ENCODE measurements around the gene JOSD1.

Gene JOSD1

DNA sequence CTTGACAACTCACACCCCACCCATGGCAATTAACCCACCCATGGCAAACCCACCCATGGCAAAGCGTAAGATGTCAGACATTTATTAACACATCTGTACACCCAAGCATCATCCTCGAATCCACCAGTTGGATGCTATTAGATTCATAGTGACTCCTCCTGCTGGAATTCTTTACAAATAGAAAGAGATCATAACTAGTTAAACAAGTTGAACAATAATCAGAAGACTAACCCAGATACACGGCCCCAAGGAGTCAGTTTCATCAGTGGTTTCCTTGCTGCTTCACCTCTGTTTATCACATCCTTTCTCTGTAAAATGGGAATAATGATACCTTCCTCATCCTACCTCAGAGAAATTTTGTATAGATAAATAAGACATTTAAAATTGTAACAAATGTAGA lies 10.1 kb upstream of the JOSD1 start:
- no peak for DNase-seq

DNA sequence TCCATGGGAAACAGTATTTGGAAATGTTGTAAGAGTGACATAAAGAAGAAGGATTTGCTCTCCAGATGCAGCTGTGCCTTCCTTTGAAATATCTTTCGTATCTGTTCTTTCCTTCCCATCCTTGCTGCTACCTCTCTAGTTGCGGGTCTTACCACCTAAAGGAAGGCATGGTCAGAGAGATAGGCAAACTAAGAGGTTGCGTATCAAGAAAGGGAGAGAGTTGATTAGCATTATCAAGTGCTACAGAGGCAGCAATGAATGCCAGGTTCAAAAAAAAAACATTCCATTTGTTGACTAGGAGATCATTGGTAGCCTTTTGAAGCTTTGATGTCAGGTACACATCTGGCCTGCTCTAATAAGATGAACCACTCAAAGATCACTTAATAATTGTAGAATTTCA lies 9.6 kb upstream of the JOSD1 start:
- no peak for DNase-seq

DNA sequence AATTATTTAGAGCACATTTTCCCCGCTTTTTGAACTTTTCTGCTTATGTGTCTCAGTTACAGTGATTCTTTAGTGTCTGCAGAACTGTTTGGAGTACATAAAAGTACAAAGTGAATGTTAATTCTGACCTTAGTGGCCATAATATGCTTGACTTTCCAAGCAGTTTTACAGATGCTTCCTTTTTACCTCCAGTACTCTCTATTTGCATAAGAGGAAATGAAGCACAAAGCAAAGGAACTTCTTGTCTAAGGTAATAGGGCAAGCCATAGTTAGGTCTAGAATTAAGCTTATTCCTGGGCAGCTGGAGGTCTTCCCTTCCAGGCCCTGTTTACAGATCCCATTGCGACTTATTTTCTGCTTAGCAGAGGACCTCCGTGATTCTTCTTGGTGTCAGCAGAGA lies 8.6 kb upstream of the JOSD1 start:
- no peak for DNase-seq

DNA sequence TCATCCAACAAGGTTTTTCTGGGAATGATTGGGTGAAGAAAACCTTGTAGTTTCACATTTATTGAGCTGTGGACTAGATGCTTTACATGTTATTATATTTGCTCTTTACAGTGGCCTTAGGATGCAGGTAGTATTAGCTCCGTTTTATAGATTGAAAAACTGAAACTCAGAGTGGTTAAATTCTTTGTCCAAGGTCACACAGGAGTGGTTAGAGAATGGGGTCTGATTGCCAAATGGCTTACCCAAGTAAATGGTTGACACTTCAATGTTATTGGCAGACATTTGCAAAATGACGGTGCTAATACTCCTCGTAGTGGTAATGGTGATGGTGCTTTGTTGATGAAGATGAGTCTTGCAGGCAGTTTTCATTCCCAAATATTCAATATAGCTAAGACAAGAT lies 7.2 kb upstream of the JOSD1 start:
- no peak for DNase-seq

DNA sequence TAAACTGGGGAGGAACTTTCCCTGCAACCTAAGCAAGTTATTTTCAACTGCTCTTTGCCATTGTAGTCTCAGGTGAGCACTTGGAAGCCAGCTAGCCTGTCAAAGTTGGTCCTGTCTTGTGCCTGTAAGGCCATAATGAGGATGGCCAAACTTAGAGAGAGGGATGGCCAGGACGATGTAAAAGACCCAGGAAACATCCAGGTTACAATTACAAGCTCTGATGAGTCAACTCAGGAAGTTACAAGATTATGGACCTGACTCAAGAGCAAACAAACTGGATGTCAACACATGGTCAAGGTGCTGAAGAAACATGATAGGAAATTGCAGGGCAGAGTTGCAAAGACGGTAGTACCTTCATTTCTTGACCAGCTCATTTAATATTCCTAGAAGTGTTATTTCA lies 6.6 kb upstream of the JOSD1 start:
- DNase-seq: no peak

DNA sequence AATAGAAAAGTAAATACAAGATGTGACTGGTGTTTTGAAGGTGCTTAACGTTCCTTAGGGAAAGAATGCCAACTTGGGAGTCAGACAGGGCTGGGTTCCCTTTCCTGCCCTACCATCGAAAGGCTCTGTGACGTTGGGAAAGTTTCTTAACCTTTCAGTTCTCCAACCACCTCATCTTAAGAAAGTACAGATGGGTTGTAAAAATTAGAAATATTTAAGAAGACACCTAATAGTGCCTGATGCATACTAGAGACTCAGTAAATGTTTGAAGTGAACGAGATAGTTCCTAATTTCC lies 6.1 kb upstream of the JOSD1 start:
- DNase-seq: no peak

DNA sequence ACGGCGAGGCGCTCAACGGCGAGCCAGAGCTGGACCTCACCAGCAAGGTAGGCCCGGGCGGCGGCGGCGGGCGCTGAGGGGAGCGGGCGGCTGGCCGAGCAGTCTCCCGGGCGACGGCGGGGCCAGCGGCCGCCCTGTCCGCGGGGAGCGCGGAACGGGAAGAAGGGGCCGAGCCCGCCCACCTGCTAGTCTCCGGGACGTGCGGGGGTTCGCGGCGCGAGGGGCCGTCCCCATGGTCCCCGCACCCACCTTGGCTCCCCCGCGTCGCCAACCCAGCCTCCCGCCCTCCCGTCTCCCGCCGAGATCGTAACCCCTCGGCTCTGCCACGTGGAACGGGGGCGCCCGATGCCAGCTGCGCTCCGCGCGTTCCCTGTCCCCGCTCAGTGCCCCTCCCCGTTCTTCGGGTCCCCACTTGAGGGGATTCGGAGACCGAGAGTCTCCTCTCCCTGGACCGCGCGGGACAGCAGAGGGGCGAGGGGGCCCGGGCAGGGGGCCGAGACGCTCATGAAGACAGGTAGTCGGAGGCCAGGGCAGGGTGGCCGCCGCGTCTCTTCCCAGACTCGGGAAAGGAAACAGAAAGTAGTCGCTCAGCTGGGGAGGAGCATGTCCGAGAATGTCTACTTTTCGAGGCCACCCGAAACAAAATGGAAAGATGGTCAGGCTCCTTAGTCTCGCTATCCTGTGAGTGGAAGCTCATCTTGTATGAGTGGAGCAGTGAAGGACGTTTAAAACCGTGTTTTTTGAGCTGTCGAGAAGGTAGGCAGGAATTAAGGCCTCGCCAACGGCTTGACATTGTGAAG lies 5.6 kb upstream of the JOSD1 start:
- peak; percentile 14 for DNase-seq

DNA sequence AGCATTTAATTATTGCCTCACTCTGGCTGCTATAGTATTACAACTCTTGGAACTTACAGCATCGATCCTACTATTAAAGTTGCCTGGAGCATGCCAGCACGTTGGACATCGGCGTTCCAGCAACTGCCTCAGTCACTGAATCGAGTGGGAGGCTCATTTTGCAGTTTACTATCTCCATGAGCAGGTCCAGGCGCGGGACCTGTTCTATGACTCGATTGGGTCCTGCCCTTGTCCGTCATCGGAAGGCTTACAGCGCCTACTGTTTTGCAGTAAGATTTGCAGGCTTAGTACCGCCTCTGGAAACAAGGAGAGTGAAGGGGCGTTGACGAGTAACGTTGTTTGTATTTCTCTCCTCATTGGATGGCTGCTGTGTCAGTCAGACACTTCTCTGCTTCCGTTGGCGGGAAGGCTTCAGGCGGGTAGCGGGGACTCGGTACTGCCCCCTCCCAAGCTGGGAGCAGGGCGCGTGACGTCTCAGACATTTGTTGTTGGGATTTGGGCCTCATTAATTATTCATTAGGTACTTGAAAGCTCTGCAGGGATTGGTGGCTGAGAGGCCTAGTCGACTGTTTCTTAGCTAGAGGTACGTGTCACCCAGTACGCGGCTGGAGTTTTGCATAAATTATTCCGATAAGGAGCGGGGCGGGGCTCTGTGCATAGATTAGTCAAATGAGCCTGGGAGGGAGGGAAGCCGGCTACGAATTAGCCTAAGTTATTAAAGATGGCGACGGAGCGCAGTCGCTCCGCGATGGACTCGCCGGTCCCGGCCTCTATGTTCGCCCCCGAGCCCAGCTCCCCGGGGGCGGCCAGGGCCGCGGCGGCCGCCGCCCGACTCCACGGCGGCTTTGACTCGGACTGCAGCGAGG lies 4.7 kb upstream of the JOSD1 start, which contains the start of gene GTPBP1:
Gene GTPBP1, plus strand, starts transcription at position 710 of the 866 bp plus-strand sequence. Its CDS starts 12 bp downstream, at position 722.
- peak; percentile 91 for DNase-seq

DNA sequence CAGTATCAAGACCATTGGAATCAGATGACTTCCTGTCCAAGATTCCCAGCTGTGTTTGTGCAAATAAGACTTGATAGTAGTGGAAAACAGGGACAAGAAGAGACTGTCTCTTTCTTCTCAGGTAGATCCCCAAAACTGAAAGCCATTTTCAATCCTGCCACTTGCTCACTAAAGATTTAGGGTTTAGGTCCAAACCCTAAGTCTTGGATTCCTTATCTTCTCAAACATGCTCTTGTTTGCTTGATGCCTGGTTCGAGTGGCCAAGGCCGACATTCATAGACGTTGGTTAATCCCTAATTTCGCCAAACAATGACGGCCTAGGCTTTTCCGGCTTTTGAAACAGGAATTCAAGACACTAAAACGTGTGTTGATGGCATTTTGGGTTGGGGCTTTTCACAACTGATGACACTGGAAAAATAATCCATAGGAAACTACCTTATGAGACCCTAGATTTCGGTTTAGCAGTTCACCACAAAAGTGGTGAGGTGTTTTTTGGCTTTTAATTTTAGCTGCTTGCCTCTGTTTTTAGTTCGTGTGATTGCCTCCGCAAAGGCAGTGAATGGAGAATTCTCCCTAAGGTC lies 4.0 kb upstream of the JOSD1 start:
- no peak for DNase-seq

DNA sequence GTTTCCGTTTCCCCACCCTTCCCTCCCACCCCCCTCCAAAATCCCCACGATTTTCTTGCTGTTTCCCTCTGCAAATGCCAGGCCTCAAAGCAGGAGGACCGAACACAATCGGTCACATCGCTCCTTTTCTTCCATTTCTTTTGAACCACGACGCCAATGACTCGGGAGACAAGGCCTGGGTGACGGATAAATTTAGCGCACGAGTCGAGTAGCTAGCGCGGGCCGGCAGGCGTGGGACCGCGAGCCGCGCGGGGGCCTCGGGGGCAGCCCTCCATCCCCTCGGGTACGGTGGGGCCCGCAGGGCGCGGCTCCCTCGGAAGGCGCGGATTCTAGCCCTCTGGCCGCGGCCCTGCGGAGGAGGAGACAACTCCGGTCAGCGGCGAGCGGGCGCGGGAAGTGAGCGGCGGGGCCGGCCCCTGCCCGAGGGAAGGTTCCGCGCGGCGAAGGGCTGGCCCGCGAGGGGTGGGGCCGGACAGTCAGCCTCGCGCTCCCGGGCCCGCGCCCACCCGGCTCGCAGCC lies 414 bp downstream of the JOSD1 start:
- DNase-seq: no peak

DNA sequence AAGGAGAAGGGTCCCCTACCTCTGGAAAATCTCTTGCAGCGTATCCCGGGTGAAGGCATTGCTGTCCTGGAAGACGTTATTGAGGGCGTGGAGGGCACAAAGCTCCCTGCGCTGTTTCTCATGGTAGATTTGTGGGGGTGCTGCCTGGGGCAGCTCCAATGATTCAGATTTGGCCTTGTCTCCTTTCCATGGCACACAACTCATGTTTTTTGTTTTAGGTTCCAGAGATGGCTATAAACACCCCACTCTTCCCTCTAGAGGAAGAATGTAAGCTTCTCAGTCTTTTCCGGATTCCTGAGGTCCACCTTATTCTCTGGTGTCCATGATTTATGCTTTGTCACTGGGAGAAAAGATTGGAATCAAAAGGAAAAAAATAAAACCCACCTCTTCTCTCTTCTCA lies 959 bp downstream of the JOSD1 start:
- no peak for DNase-seq

DNA sequence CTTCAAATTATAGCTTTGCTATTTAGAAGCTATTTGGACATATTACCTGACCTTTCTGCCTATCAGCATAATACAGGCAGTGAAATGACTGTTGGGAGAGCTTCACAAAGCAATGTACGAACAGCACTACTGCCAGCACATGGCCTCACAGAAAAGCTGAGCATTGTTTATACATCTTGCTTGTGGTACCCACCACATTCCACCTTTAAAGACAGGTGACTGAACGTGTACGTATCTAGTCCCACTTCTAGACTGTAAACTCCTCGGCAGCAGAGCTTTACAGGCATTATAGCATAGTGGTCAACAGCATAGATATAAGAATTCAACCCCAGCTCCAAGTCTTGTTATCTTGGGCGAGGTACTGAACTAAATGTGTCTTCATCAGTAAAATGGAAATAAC lies 1.6 kb downstream of the JOSD1 start:
- no peak for DNase-seq

DNA sequence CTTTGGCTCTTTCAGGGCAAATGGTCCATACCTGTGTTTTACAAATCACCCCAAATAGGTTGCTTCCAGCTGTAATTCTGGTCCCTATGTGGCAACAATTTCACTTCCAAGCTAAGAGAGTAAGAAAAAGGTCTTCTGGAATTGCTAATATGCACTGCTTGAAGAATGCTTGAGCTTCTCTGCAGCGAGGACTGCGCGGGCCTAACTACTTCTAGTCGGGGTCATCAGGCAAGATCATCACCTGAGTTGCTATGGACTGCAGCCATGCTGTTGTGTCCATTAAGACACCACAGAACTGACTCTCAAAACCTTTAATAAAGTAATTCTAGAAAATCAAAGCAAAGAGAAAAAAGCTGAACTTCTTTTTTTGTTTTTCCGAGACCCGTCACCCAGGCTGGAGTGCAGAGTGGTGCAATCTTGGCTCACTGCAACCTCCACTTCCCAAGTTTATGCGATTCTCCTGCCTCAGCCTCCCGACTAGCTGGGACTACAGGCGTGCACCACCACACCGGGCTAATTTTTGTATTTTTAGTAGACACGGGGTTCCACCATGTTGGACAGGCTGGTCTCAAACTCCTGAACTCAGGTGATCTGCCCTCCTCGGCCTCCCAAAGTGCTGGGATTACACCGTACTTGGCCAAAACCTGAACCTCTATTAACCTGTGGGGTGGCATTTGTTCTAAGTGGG lies 2.2 kb downstream of the JOSD1 start:
- DNase-seq: no peak

DNA sequence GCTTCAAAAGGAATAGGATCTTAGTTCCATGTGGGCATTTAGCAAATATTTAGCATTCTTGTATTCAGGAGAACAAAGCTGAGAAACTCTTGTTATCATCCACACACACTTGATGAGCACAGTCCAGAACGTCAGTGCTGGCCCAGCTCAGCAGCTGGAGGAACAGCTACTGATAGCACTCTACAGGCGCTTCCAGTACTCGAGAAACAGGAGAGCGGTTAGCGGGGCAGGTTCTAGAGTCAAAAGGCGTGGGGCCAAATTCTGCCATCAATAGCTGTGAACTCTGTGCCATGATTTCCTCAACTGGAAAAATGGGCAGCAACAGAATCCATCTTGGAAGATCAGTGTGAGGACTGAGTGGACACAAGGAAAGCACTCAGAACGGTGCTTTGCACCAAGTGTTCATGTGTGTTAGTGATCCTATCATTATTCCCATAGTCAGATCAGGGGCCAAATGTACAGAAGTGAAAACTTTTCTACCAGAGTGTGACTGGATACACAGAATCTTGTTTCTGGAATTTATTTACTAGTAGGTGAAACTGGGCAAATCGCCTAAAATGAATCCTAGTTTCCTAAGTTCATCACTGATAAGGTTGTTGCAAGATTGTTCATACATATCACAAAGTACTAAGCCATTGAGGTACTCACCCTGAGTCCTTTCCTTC lies 3.2 kb downstream of the JOSD1 start:
- no peak for DNase-seq

DNA sequence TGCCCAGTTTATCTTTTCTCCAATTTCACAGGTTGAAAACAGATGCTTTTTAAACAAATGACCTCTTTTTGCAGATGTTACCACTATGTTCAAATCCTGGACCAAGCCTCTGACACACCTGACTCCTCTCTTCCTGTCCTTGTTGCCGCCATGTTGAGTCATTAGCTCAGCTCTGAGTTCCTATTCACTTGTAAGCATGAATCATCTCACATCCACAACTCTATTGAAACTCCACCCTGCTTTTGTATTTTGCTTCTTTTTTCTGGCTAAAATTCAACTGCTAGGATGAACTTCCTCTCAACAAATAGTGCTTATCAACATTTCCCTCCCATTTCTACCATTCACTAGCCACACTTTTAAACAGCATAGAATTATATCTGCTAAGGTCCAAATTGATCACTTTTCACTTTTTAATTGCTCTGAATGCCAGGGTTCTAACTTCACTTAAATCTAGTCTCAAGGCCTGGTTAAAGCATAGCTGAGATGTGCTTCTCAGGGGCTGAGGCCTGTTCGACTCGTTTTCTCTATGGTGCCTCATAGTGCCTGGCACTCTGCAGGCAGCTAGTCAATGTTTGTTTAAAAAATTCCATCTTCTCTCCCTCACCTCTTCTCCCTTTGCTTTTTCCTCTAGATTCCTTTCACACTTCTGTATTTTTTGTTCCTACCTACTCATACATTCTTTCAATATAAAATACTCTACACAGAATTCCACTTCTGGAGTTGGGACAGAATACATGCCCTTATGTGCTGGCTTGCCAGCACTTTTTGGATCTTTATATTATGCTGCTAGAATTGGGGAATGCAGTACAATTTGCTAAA lies 3.9 kb downstream of the JOSD1 start:
- no peak for DNase-seq

DNA sequence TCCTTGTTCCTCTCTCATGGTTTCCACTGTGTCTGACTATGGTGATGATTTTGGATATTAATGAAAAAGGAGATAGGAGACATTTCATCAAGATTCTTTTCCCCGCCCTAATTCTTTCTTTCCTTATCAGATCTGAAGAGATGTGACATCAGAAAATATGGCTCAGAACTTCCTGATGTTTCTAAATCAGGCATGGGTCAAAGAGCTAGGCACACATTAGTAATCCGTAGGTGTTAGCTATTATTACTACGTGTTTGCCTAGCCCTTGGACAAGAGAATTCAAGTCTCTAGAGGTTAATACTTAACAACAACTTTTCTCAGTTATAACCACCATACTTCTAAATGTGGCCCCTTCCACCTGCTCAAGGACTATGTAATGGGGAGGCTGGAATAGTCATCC lies 5.8 kb downstream of the JOSD1 start:
- no peak for DNase-seq

DNA sequence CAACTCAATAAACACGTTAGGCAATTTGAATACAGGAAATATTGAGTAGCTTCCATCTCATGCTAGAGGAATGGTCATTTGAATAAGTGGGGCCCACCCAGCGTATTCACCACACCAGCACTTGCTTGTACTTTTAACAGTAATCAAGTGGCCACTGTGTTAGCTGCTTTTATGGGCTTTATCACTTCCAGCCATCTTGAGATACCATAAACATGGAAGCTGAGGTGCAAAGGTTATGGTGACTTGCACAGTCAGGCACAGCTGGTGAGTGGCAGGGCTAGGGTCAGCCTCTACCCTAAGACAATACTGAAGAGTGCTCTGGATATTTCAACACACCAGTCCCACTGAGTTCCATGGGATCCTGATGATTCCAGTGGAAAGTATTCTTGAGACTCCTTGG lies 6.7 kb downstream of the JOSD1 start:
- DNase-seq: no peak

DNA sequence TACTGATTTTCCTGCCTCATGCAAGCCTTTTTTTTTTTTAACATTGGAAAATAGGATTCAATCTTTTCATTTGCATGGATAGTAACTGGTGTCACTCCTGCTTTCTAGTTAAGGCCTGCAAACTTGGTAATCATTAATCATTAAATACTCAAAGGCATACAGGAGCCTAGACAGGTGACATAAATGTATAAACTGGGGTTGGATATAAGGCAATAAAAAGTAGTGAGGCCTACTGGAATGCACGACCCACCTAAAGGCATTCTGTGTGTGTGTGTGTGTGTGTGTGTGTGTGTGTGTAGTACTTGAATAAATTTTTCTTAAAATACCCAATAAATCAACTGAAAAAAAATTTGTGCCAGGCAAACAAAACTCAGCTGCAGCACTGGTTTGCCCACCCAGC lies 11.1 kb downstream of the JOSD1 start:
- DNase-seq: no peak

DNA sequence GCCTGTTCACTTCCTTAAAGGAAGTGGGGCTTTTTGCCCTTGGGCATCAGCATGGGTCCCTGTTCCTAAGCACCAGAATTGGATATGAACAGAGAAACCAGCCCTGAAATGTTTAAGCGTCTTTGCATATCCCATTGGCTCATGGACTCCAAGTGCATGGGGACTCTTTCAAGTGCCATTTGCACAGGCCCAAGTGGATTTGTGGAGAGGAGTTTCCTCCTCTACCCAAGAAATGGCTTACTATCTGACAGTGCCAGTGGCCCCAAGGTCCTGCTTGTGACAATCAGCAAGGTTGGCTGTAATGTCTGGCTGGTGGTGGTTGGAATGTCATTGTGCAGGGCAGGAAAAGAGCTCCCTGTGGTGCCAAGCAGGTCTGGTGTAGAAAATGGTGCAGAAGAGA lies 15.0 kb downstream of the JOSD1 start:
- DNase-seq: no peak

DNA sequence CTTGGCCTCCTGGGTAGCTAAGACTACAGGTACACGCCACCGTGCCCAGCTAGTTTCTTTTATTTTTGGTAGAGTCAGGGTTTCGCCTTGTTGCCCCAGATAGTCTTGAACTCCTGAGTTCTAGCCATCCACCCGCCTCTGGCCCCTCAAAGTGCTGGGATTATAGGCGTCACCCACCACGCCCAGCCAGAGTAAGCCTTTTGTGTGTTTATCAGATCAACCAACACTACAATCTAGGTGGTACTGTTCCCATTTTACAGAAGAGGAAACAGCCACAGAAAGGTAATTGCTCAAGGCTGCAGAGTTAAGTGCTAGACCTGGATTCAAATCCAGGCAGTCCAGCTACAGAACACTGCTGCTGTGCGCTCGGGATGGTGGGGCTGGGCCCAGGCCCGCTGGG lies 15.8 kb downstream of the JOSD1 start:
- DNase-seq: no peak

DNA sequence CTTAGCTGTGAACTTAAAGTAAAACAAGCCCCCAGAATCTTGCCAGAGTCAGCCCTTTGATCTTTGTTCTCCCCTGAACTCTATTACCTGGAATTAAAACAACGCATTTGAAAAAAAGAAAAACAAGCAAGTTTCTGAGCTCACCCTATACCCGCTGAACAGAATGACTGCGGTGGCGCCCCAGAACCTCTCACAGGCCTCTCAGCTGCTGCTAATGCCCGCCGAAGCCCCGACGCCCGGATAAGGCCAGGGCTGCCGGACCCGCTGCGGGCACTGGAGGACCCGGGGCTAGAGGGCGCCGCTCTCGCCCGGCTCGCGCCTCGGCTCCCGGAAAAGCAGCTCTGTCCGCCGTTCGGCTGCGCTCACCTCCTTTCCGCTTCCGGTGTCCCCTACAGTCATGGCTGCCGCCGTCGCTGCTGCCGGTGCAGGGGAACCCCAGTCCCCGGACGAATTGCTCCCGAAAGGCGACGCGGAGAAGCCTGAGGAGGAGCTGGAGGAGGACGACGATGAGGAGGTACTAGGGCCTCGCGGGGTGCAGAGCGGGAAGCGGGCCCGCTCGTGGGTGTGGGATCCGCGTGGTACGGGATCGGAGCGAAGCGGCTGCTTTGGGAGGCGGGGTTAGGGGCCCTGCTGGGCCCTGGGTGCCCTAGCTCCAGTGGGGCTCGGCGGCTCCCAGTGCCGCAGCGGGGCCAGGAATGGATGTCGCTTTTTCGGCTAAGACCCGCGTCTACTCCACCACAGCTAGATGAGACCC lies 19.0 kb downstream of the JOSD1 start, which contains the start of gene TOMM22:
Gene TOMM22, plus strand, starts transcription at position 376 of the 754 bp plus-strand sequence. Its CDS starts 22 bp downstream, at position 398.
- peak; percentile 73 for DNase-seq

Data from T-helper 9 cell (primary cell).